HG03565 (cell line): ENCODE data around the gene ADAM19.
A peak's percentile ranks its signal among the peaks of the same experiment; 100 is the strongest.

Experiments
- ATAC-seq: cut with Tn5 transposase; IDR thresholded peaks from one replicate; pipeline ENCODE4 v1.9.1; 2021; ENCODE audit warnings: mild to moderate bottlenecking, moderate library complexity; ENCODE audit not compliant: unreplicated experiment

Gene ADAM19

DNA sequence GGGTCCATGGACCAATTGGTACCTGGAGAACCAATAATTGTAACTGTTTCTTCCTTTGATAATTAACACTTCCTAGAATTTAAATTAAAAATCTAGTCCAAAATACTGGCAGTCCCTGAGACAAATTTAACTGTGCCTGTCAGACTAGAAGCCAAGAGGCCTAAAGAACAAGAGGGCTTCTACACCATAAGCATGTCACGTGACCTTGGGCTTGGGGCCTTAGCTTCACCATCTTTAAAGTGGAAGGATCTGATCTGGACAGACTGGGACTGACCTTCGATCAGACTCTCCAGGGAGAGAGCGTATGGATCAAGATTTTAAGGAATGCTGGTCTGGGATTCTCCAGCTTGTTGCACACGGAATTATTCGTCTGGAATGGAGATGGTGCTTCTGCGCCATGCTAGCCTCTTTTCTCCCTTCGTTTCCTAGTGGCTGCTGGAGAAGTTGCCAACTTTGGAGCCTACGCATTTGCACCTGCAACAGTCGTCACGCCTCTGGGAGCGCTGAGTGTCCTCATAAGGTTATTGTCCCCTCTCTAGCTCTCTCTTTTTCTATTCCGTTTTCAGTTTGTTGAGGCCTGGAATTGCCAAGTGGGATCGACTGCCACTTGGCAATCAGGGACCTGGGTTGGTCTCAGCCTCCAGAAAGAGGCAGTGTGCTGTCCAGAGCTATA lies 107.1 kb downstream of the ADAM19 start:
- no peak for ATAC-seq

DNA sequence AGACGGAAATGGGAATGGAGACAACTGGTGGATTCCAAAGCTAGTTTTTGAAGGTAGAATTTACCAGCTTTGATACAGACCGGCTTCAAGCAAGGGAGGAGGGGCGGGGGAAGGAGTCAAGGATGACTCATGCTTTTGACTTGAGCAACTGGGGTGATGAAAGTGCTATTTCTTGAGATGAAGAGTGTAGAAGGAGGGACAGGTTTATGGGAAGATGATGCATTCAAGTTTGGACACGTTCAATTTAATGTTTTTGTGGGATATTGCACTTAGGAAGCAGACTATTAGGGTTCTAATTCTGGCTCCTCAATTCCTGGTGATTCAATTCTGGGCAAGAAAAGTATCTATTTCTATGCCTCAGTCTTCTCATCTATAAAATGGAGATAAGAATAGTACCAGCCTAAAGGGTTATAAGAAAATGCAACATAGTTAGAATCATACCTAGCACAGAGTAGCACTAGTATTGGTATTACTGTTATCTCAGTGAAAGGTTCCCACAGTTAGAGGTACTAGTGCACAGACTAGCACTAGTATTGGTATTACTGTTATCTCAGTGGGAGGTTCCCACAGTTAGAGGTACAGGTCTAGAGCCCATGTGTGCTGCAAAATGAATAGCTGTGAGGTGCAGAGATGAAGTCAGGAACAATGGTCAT lies 110.9 kb downstream of the ADAM19 start:
- peak; percentile 96 for ATAC-seq

DNA sequence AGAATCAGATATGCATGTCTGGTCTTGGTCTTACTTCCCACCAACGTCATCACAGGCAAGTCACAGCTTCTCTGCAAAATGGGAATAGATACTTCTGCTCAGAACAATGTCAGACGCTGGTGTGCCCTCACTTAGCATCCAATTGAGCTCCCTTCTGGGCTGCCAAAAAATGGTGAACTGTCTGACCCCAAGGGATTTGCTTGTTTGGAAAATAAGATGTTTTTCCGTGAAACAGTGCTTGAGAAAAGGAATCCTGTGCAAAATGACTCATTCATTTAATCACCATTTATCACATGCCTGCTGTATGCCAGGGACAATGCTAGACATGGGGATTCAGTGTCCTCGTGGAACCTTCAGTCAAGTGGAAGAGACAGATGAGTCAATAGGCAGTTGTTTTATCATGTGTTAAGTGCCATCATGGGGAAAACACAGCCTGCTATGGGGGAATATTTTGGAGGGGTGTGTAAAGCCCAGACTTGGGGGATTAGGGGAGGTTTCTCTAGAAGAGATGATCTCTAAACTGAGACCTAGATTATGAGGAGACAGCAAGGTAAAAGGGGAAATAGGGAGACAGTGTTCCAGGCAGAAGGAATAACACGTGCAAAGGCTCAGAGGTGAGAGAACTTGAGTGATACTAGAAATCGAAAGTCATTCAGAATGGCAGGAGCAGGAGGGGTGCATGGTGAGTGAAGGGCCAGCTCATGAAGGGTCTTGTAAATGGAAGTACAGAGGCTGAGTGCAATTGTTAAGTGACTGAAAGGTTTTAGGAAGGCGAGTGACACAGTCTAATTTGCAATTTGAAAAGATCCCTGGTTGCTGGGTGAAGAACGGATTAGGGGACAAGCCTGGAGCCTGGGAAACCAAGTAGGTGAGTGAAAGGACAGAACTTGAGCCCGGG lies 111.7 kb downstream of the ADAM19 start:
- ATAC-seq, result no peak

DNA sequence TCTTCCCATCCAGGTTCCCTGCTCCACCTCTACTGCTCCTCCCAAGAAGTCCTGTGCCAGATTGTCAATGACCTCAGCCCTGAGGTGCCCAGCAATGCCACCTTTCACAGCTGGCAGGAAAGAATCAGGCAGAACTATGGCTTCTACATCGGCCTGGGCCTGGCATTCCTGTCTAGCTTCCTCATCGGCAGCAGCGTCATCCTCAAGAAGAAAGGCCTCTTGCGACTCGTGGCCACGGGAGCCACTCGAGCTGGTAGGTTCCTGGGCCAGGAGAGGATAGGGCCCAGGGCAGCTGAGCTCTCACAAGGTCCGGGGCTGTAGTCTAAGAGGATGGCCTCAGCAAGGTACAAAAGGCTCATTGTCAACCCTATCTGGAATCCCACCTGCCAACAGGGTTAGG lies 112.5 kb downstream of the ADAM19 start:
- no peak for ATAC-seq

DNA sequence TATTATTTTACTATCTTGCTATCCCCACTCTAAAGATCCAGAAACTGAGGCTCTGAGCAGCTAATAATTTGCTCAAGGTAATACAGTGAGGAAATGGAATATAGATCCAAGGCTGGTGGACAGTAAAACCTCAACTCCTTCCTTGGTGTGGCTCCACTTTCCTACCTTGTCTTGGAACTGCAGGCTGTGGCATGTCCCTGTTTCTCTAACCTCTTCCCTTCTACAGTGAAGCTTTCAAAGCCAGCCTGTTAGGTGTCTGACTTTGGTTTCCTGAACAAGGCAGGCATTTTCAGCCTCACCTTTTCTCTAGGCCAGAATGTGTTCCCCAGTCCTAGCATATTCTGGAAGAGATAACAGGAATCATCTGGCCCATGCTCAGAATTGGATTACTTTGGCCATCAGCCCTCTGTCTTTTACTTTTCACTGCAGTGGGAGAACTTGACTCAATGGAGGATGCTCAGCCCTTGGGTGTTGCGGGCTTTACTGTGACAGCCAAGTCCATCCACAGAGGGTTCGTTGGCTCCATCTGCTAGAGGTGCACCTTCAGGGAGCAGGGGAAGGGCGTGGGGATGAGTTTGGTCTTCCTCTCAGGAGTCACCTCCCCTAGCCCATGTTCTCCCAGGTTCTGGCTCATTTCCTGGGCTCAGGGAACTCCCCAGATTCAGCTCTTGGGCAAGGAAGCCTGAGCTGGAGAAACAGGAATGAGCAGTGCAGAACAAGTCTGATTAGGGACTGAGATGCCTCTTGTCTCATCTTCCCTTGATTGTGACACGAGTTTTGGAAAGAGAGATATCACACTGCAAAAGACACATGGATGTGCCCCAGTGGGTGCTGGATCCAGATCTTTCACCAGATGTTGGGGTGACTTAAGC lies 114.4 kb downstream of the ADAM19 start:
- no peak for ATAC-seq

DNA sequence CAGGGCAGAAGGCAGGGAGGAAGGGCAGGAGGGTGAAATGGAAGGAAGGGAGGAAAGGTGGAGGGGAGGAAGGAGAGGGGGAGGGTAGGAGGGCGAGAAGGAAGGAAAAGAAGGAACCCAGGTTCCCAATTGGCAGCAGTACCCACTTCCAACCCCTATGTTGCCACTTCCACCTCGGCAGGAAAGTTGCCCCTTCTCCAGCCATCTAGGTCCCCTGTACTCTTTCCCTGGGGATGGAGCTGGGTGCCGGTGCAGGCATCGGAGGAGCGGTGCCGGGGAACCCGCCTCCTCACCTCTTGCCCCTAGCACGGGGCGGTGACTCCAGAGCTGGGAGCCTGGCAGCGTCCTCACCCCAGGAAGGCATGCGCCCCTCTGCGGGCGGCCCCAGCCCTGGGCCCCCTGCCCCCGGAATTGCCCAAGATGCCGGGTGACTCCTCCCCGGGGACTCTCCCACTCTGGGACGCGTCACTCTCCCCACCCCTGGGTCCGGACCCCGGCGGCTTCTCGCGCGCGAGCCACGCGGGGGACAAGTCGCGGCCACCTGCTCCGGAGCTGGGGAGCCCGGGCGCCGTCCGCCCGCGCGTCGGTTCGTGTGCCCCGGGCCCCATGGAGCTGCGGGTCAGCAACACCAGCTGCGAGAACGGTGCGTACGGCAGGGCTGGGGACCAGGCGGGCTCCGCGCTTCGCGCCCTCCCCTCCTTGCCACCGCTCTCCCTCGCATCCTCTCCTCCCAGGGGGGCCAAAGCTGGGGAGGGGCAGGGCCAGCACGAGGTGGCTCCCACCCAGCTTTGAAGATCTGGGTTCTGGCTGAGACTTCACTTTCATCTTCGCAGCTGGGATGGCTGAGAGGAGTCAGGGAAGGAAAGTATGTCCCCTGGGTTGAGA lies 115.6 kb downstream of the ADAM19 start, which contains the start of gene NIPAL4:
Gene NIPAL4, plus strand, starts transcription at position 499 of the 885 bp plus-strand sequence. Its CDS starts 108 bp downstream, at position 607.
- ATAC-seq, result no peak

DNA sequence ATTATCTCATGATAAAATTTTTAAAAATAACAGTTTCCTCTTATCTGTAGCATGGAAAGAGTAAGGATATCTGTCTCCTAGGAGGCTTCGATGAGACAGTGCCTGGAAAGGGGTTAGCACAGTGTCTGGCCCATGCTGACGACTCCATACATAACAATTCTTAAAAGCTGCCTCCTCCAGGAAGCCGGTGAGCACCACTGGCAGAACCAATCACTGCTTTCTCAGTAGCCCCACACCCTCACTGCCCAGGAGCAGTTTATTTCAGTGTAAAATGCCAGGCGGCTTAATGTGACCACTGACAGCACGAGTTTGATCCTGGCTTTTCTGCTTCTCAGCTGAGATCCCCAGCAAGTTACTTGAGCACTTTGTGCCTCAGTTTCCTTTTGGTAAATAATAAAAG lies 116.7 kb downstream of the ADAM19 start:
- no peak for ATAC-seq

DNA sequence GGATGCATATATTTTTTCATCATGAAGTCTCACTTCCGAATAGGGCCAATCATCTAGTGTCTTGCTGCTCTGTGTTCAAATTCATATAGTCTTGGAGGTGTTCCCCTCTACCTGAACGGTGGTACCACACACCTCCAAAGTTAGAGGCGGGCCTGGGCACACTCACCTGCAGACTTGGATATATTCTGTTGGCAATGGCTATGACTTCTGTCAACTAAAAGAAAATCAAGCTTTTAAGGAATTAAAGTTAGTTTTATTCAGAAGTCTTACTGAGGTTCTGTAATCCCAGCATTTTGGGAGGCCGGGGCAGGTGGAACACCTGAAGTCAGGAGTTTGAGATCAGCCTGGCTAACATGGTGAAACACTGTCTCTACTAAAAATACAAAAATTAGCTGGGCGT lies 118.2 kb downstream of the ADAM19 start:
- no peak for ATAC-seq

DNA sequence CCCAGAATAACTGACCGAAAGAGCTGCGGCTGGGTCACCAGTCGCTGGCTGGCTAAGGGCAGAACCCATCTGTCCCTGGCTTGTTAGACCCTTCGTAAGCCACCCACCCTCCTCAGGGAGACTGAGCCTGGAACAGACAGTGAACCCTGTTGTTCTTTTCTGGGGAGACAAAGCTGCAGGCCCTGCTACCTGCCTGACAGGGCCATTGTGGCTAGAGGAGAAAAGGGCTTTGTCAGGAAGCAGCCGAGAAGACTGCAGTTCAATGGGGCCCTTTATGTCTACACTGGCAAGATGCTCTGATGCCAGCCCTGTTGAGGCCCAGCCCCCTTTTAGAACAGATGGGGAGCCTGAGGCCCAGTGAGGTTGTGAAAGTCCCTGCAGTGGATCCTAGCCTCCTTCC lies 119.3 kb downstream of the ADAM19 start:
- ATAC-seq, result no peak

DNA sequence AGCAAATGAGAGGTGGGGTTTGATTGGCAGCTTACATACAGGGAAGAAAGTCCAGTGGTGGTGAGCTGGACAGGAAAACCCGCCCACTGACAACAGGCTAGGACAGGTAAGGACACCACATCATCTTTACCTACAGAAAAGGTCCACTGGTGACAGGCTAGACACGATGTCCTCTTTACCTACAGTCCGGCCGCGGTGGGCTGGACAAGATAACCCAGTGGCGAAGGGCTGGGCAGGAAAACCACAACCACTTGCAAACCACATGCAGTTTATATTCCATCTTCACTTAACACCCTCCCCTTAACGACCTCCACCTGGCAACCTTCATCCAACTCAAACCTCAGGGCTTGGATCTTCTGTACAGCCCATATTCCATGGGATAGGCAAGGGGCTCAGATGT lies 120.5 kb downstream of the ADAM19 start:
- ATAC-seq, result no peak

DNA sequence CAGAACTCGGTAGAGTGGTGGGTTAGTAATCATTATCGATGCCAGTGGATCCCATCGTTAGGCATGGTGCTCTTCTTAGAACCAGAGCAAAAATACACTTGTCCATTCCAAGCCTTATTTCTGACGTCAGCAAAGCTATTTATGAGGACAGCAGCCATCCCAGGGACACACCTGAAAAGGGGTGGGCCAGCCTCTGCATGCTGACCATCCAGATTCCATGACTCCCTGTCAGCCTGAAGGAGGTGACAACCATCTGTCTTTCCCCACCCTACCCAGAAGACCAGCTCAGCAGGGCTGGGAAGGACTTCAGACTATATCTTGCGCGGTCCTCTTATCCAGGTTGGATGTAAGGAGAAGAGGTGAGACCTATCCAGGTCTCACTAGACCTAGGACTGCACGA lies 121.3 kb downstream of the ADAM19 start:
- no peak for ATAC-seq

DNA sequence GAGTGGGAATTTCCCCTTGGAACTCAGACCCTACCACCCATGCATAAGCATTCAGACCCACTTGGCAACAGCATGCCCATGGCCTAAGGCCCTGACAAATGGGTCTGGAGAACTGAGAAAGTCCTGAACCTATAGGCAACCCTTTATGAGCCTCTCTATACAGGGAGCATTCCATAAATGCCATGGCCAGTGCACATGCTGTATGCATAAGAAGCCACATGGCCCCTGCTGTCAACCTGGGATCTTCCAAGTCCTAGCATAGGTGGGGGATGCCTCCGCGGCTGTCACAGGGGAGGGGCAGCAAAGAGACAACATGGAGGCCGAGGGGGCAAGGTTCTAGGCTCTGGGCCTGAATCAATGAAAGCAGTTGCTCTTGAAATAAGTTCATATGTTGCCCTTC lies 123.8 kb downstream of the ADAM19 start:
- ATAC-seq, result no peak

DNA sequence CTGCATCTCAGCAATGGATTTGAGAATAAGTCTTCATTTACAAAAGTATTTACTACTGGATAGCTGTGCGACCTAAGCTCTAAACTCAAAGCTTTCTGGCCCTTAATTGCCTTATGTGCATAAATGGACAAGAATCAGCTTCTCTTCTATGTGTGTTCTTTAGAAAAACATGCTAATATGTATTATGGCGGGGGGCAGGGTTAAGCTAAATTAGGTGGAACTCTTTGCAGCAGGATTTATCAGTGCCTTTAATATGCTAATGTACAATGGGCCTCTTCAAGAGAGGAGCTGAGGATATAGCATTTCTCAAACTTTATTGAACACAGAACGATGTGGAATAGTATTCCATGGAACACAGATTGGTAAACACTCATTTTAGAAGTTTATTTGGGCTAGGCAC lies 125.6 kb downstream of the ADAM19 start:
- ATAC-seq, result no peak

DNA sequence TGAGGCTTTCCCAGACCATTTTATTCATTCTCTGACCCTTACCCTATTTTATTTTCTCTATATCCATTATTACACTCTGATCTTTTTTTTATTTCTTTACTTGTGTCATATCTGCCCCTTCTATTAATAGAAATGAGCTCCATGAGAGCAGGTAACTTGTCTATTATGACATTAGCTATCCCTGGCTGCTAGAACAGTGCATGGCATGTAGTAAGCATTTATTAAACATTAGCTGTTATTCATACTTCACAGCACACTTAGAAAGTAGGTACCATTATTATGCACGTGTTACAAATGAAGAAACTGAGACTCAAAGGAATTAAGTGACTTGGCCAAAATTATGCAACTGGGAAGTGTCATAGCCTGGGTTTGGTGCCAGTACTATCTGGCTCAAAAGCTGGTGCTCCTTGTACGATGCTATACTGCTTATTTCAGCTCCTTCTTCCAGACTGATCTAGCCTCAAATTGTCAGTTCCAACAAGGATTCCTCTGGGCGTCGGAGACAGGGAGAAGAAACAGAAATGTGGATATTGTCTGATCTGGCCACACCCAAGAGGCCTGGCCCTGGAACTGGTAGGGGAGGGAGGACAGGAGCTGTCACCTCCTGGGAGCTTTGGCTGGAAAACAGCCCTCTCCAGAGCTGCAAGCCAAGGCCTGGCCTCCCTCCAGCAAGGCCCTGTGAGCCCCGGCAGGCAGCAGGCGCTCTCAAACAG lies 126.4 kb downstream of the ADAM19 start:
- no peak for ATAC-seq

DNA sequence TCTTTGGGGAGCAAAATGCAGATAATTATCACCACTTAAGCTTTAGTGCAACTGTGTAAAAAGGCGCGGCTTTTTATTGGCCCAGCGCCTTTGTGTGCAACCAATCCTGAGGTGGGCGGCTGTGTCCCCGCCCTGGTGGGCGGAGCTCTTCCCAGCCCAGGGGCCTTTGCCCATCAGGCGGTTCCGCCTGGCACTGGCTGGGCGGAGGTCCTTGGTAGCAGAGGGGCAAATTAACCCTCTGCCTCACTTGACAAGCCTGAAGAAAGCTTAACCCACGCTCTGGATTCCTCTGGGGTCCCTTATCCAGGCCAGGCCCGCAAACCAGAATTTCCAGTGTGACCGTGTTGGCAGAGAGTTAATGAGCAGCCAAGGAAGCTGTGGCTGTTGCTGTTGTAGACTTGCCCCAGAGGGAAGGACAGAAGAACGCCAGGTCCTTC lies 128.4 kb downstream of the ADAM19 start:
- ATAC-seq, result no peak

DNA sequence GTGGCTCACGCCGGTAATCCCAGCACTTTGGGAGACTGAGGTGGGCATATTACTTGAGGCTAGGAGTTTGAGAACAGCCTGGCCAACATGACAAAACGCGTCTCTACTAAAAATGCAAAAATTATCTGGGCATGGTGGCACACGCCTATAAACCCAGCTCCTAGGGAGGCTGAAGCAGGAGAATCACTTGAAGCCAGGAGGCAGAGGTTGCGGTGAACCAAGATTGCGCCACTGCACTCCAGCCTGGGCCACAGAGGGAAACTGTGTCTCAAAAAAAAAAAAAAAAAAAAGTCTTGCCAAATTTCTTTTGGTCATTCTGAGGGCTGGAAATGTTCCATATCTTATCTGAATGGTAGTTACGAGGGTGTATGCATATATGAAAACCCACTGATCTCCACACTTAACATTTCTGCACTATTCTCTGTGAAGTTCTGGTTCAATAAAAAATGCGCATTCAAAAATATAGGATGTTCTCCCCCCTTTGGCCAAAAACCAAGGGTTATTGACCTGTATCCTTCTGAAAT lies 129.1 kb downstream of the ADAM19 start:
- no peak for ATAC-seq

DNA sequence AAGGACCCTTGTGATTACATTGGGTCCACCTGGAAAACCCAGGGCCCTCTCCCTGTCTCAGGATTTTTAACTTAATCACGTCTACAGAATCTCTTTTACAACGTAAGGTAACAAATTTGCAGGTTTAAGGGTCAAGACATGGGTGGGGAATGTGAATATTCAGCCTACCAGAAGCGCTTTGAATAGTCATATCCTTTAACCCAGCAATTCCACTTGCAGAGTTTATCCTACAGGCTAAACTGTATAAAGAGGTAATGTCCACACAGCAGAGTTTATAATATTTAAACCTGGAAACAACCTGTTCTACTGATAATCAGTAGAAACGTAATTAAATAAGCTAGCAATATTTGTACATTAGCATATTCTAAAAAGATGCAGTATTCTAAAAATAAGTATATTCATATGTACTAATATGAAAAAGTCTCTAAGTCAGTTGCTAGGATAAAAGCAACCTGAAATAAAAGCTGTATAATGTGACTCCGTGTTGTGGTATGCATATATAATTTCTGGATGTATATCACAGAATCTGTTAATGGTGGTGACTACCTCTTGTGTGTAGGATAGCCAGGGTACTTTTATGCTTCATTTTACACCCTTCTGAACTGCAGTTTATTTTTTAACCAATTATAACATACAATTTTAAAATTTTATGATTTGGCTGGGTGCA lies 129.7 kb downstream of the ADAM19 start:
- no peak for ATAC-seq

DNA sequence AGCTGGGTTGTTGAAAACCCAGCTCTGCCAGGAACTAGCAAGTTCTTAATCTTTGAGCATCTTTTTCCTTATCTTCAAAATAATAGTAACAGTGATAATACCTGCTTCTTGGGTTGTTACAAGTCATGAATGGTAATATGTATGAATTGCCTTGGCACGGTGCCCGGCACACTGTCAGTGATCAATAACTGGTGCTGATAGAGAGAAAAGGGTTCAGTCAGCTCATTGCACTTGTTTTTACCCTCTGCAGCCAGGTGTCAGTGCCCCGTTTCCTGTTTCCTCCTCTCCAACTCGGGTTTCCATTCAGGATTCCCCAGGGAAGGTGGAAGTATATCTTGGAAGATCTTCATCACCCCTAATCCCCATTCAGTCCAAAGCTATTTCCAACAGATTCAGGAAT lies 131.4 kb downstream of the ADAM19 start:
- no peak for ATAC-seq
